Measurements from ENCODE around the gene DCLK1.

Gene DCLK1

GRCh38 chr13:35908226-35908625 is 223.0 kb downstream of the DCLK1 start:
- no peak for FAIRE-seq
- DNase-seq (ENCODE audit: insufficient read length, low spot score), result no peak
- no peak for TF ChIP-seq POLR2A (IDR thresholded peaks at IDR 0.05; ENCODE audit: low read depth, low read length)

GRCh38 chr13:35906636-35907035 is 224.5 kb downstream of the DCLK1 start:
- no peak for TF ChIP-seq POLR2A (IDR thresholded peaks at IDR 0.05; ENCODE audit: low read depth, low read length)
- no peak for FAIRE-seq
- no peak for DNase-seq (ENCODE audit: insufficient read length, low spot score)

GRCh38 chr13:35903075-35903474 is 228.1 kb downstream of the DCLK1 start:
- DNase-seq (ENCODE audit: insufficient read length, low spot score) (no peak), FAIRE-seq (no peak)
- TF ChIP-seq POLR2A (IDR thresholded peaks at IDR 0.05; ENCODE audit: low read depth, low read length), result no peak

- DNase-seq (ENCODE audit: insufficient read length, low spot score) (no peak), FAIRE-seq (no peak)
- no peak for TF ChIP-seq POLR2A (IDR thresholded peaks at IDR 0.05; ENCODE audit: low read depth, low read length)
Observed at GRCh38 chr13:35898041-35898440, 233.1 kb downstream of the DCLK1 start.

- no peak for FAIRE-seq
- no peak for TF ChIP-seq POLR2A (IDR thresholded peaks at IDR 0.05; ENCODE audit: low read depth, low read length)
Observed at GRCh38 chr13:35894636-35895035, 236.5 kb downstream of the DCLK1 start.

GRCh38 chr13:35892837-35893814 is 238.1 kb downstream of the DCLK1 start:
- FAIRE-seq, result no peak
- DNase-seq (ENCODE audit: insufficient read length, low spot score), result no peak
- TF ChIP-seq POLR2A (IDR thresholded peaks at IDR 0.05; ENCODE audit: low read depth, low read length), result no peak

More at GRCh38 chr13:35894636-35895035, 236.5 kb downstream of the DCLK1 start:
- no peak for DNase-seq (ENCODE audit: insufficient read length, low spot score)

- no peak for FAIRE-seq
- no peak for DNase-seq (ENCODE audit: insufficient read length, low spot score)
- no peak for TF ChIP-seq POLR2A (IDR thresholded peaks at IDR 0.05; ENCODE audit: low read depth, low read length)
Observed at GRCh38 chr13:35891507-35892441, 239.4 kb downstream of the DCLK1 start.

- no peak for FAIRE-seq
- no peak for DNase-seq (ENCODE audit: insufficient read length, low spot score)
- no peak for TF ChIP-seq POLR2A (IDR thresholded peaks at IDR 0.05; ENCODE audit: low read depth, low read length)
Observed at GRCh38 chr13:35889560-35889959, 241.6 kb downstream of the DCLK1 start.

GRCh38 chr13:35888981-35889380 is 242.2 kb downstream of the DCLK1 start:
- DNase-seq (ENCODE audit: insufficient read length, low spot score), result no peak
- TF ChIP-seq POLR2A (IDR thresholded peaks at IDR 0.05; ENCODE audit: low read depth, low read length), result no peak
- FAIRE-seq, result no peak

- DNase-seq (ENCODE audit: insufficient read length, low spot score), result no peak
- TF ChIP-seq POLR2A (IDR thresholded peaks at IDR 0.05; ENCODE audit: low read depth, low read length), result no peak
- FAIRE-seq, result no peak
Observed at GRCh38 chr13:35888457-35888883, 242.7 kb downstream of the DCLK1 start.

GRCh38 chr13:35887115-35887666 is 244.0 kb downstream of the DCLK1 start:
- no peak for TF ChIP-seq POLR2A (IDR thresholded peaks at IDR 0.05; ENCODE audit: low read depth, low read length)
- FAIRE-seq, result no peak
- no peak for DNase-seq (ENCODE audit: insufficient read length, low spot score)

- FAIRE-seq (no peak), DNase-seq (ENCODE audit: insufficient read length, low spot score) (no peak)
- no peak for TF ChIP-seq POLR2A (IDR thresholded peaks at IDR 0.05; ENCODE audit: low read depth, low read length)
Observed at GRCh38 chr13:35886332-35887114, 244.7 kb downstream of the DCLK1 start.

GRCh38 chr13:35884211-35884760 is 246.9 kb downstream of the DCLK1 start:
- no peak for TF ChIP-seq POLR2A (IDR thresholded peaks at IDR 0.05; ENCODE audit: low read depth, low read length)
- no peak for FAIRE-seq

More at GRCh38 chr13:35884211-35884760, 246.9 kb downstream of the DCLK1 start:
- DNase-seq (ENCODE audit: insufficient read length, low spot score), result no peak

Measured in H54 (cell line).